ENCODE results near the gene DAP.

DNA sequence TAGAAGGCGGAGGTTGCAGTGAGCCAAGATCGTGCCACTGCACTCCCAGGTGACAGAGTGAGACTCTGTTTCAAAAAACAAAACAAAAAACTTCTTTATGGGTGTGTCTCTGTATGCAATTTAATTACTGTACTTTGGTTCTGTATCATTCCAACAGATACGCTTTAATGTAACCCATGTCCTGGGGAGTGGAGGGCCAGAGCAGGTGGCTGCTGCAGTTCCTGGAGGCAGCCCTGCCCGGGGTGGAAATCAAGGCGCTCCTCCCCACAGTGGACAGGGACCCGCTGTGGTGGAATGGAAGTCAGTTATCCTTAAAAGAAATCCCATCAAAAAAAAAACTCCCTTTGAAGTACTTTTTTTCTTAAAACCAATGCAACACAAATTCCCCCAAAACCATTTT is 1.9 kb downstream of the DAP start:
- TF ChIP-seq, protein P1, sequence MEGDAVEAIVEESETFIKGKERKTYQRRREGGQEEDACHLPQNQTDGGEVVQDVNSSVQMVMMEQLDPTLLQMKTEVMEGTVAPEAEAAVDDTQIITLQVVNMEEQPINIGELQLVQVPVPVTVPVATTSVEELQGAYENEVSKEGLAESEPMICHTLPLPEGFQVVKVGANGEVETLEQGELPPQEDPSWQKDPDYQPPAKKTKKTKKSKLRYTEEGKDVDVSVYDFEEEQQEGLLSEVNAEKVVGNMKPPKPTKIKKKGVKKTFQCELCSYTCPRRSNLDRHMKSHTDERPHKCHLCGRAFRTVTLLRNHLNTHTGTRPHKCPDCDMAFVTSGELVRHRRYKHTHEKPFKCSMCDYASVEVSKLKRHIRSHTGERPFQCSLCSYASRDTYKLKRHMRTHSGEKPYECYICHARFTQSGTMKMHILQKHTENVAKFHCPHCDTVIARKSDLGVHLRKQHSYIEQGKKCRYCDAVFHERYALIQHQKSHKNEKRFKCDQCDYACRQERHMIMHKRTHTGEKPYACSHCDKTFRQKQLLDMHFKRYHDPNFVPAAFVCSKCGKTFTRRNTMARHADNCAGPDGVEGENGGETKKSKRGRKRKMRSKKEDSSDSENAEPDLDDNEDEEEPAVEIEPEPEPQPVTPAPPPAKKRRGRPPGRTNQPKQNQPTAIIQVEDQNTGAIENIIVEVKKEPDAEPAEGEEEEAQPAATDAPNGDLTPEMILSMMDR (IDR thresholded peaks at IDR 0.05), result no peak
- no peak for TF ChIP-seq POLR2A (IDR thresholded peaks at IDR 0.05)
- no peak for TF ChIP-seq POLR2AphosphoS5 (IDR thresholded peaks at IDR 0.05)
- TF ChIP-seq EP300 (IDR thresholded peaks at IDR 0.05), result no peak
